Esophagus muscularis mucosa (tissue), 4 donors: ENCODE results near the gene PTPN1. TPM values are rescaled to one million over a fixed set of nuclear protein-coding genes. Genes with fewer than 3 reads are reported as not detected.

ENCODE experiments used
- DNase-seq: peaks from one replicate; pipeline ENCODE4 v3.0.0-alpha.2; 2017; ENCODE audit errors: extremely low spot score
- H3K27ac ChIP-seq, 4 donors: fragments of 200-600 bp; sonication (generic); replicated peaks in 1 of 4; 1 replicate in 3 of 4; 2 replicates in 1 of 4; pipeline ENCODE4 v1.5.1; 2016 to 2019; ENCODE audit warnings: mild to moderate bottlenecking in 1 of 4
- H3K27me3 ChIP-seq, 4 donors: fragments of 200-600 bp; sonication (generic); one replicate each; pipeline versions ENCODE4 v1.5.1 to v1.6.0; 2016 to 2019
- H3K36me3 ChIP-seq, 4 donors: fragments of 200-600 bp; sonication (generic); one replicate each; pipeline ENCODE4 v1.5.1; 2016 to 2019
- H3K4me1 ChIP-seq, 4 donors: fragments of 200-600 bp; sonication (generic); one replicate each; pipeline ENCODE4 v1.5.1; 2016 to 2019
- H3K4me3 ChIP-seq, 4 donors: fragments of 200-600 bp; sonication (generic); 1 replicate in 2 of 4; 2 replicates in 2 of 4; pipeline ENCODE4 v1.5.1; 2016 to 2019; ENCODE audit warnings: mild to moderate bottlenecking in 4 of 4, moderate library complexity in 1 of 4
- H3K9me3 ChIP-seq, 4 donors: fragments of 200-600 bp; sonication (generic); 1 replicate in 3 of 4; 2 replicates in 1 of 4; pipeline ENCODE4 v1.5.1; 2016 to 2019
- EP300 ChIP-seq: sonication (generic); formaldehyde crosslinking; IDR thresholded peaks from one replicate; pipeline ENCODE4 v1.6.1; 2017; ENCODE audit warnings: antibody characterized with exemption
- POLR2A ChIP-seq: fragments of 450-650 bp; IDR thresholded peaks from one replicate; pipeline ENCODE4 v1.6.1; 2017; ENCODE audit warnings: antibody characterized with exemption, moderate library complexity, mild to moderate bottlenecking, low read depth
- POLR2AphosphoS5 ChIP-seq, 2 donors: sonication (generic); formaldehyde crosslinking; IDR thresholded peaks; one replicate each; pipeline ENCODE4 v1.6.1; 2017; ENCODE audit warnings: antibody characterized with exemption in 2 of 2
- WGBS: methylation state at CpG from one replicate; pipeline ENCODE4 v1.1.5; 2018; 5-methylcytosine and 5-hydroxymethylcytosine counted together
- intact Hi-C: fragments of 100-400 bp; cut with DNase I; formaldehyde crosslinking; loops from one replicate; pipeline ENCODE4 v1.15.1; 2023
- total RNA-seq, 4 donors: library from RNA; depleted of rRNA; stranded (reverse); fragments of >200 nt; gene quantifications; one replicate each; pipeline versions ENCODE4 v1.1.0 to v1.2.1, GENCODE V29; 2016
- TF ChIP-seq, protein P1 (sequence below), 3 experiments: fragments of 200-600 bp in 2 of 3; fragments of 450-650 bp in 1 of 3; sonication (generic) in 2 of 3; IDR thresholded peaks; one replicate each; pipeline ENCODE4 v1.5.1; 2017 to 2019; ENCODE audit warnings: antibody characterized with exemption in 3 of 3, mild to moderate bottlenecking in 2 of 3, moderate library complexity in 1 of 3

The PTPN1 gene
- total RNA-seq, 4 donors from 2014 or later = 21.2 to 49.0 (median 41.0) TPM

DNA sequence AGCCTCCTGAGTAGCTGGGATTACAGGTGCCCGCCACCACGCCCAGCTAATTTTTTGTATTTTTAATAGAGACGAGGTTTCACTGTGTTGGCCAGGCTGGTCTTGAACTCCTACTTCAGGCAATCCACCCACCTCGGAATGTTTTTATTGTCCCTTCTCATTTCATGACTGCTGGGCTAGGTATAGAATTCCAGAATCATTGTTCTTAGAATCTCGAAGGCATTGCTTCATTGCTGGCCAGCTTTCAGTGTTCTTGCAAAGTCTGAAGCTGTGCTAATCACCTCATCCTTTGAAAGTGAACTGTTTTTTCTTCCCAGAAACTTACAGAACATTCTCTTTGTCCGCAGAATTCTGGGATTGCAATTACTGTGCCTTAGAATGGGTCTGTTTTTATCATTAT is 49.0 kb downstream of the PTPN1 start:
- no peaks in the 10 kb centered on the region for H3K27me3 ChIP-seq
- no peak for DNase-seq
- TF ChIP-seq POLR2A = no peak
- no peak for TF ChIP-seq POLR2AphosphoS5 (IDR thresholded peaks at IDR 0.05)
- TF ChIP-seq EP300 = no peak
- H3K4me3 ChIP-seq = no peak overlapping the region
- 95% methylated on average over 6 of the region's 6 CpGs for WGBS
- no peaks in the 10 kb centered on the region for H3K9me3 ChIP-seq
- intact Hi-C loops = no loop called here
- H3K36me3 ChIP-seq = peaks cover 0 to 26% (median 10%) of the 10 kb centered on the region in 4 donors
- H3K27ac ChIP-seq = no peak overlapping the region
- peaks cover 25 to 48% (median 39%) of the 10 kb centered on the region in 4 donors for H3K4me1 ChIP-seq

DNA sequence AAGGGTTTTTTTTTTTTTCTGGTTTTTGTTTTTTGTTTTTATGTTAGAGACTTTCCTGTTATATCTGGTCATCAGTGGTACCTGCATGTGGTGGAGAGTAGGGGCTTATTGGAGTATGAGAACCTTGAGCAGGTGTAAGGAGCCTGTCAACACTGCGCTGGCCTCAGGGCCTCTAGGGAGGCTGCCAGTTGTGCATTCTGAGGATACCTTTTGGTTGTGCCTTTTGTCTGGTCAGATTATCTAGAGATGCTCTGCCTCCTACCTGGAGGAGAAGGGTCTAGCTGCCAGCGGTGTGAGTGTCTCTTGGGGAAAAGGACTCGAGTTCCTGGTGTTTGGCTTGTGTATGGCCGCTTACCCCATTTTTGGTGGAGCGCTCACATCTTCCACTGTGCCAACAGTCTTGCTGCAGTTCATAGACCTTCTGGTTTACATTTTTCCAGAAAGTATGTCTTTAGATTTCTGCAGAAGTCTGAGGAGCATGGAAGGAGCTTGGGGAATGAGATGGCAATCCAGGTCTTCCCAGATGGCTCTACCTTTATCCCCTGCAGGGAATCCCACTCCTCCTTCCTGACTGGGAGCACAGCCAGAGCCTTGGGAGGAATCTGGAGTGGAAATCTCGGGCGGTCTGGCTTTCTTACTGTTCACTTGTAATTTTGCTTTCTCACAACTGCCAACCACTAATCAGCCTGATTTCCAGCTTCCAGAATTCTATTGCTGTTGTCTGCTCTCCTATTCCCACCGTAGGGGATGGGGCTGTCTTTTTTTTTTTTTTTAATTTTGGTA is 49.9 kb downstream of the PTPN1 start:
- Histone ChIP-seq H3K27me3 (no peaks in the 10 kb centered on the region), H3K9me3 (no peaks in the 10 kb centered on the region), H3K36me3 (peaks cover 0 to 31% (median 11%) of the 10 kb centered on the region in 4 donors), H3K27ac (peak overlapping the region in 1 of 4 donors; percentile 80), H3K4me1 (peaks cover 25 to 55% (median 46%) of the 10 kb centered on the region in 4 donors), H3K4me3 (no peak overlapping the region)
- intact Hi-C loops = no loop called here
- TF ChIP-seq EP300 = no peak
- TF ChIP-seq POLR2A = no peak
- WGBS = 72% methylated on average over 8 of the region's 8 CpGs
- DNase-seq = no peak

DNA sequence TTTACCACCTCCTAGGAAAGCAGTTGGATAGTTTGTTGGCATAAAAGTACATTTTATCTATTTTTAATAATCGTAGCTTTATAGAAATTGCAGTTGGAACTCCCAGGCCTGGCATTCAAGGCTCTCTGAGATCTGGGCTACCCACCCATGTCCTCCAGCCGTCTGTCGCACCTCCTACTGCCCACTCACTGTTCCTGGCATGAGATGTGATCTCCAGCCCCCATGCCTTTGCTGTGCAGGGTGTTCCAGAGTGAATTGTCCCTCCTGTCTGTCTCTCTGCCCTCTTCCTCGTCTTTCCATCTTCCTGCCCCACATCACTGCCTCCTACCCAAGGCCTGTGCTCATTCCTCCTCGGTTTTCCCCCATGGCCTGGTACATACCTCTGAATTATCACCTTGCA is 50.7 kb downstream of the PTPN1 start:
- Histone ChIP-seq H3K36me3 (peaks cover 0 to 34% (median 13%) of the 10 kb centered on the region in 4 donors), H3K27me3 (no peaks in the 10 kb centered on the region), H3K4me3 (no peak overlapping the region), H3K9me3 (no peaks in the 10 kb centered on the region), H3K4me1 (peaks cover 25 to 61% (median 52%) of the 10 kb centered on the region in 4 donors), H3K27ac (peak overlapping the region; percentile 75 to 80 (median 77))
- WGBS = 76% methylated on average over 5 of the region's 5 CpGs
- DNase-seq = no peak
- TF ChIP-seq, protein P1, sequence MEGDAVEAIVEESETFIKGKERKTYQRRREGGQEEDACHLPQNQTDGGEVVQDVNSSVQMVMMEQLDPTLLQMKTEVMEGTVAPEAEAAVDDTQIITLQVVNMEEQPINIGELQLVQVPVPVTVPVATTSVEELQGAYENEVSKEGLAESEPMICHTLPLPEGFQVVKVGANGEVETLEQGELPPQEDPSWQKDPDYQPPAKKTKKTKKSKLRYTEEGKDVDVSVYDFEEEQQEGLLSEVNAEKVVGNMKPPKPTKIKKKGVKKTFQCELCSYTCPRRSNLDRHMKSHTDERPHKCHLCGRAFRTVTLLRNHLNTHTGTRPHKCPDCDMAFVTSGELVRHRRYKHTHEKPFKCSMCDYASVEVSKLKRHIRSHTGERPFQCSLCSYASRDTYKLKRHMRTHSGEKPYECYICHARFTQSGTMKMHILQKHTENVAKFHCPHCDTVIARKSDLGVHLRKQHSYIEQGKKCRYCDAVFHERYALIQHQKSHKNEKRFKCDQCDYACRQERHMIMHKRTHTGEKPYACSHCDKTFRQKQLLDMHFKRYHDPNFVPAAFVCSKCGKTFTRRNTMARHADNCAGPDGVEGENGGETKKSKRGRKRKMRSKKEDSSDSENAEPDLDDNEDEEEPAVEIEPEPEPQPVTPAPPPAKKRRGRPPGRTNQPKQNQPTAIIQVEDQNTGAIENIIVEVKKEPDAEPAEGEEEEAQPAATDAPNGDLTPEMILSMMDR (IDR thresholded peaks at IDR 0.05) = no peak
- TF ChIP-seq POLR2AphosphoS5 (IDR thresholded peaks at IDR 0.05) (no peak), EP300 (no peak), POLR2A (no peak)
- intact Hi-C loops = no loop called here

DNA sequence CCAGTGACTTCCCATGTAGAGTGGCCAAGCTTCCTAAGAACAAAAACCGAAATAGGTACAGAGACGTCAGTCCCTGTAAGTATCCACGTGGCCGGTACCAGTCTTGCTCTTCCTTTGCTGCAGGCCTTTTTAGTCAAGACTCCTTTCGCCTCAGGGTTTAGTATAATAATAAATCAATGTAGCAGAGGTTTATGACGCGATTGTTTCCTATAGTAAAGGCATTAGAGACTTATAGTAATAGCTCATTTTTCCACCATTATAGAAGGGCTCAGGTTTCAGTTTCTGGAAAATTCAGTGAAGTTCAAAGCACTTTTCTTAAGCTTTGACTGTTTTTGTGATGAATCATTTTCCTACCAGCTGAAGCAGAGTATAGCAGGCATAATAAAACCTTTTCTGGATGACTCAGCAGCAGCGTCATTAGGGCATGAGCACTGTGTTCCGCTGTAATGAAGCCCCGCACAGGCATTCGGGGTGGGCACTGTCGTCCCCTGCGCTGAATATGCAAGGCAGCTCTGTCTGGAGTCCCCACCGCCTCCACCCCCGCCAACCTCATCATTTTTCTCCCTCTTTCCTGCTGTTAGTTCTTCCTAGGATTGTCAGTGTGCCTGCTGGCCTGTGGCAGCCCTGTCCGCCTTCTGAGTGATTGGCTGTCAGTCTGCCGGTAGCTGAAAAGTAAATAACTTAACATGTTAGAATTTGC is 51.3 kb downstream of the PTPN1 start:
- H3K27me3 ChIP-seq = no peaks in the 10 kb centered on the region
- intact Hi-C loops = no loop called here
- TF ChIP-seq, protein P1 (IDR thresholded peaks at IDR 0.05) = no peak
- TF ChIP-seq POLR2AphosphoS5 (IDR thresholded peaks at IDR 0.05) (peak; percentile 21 to 54), POLR2A (no peak), EP300 (no peak)
- H3K9me3 ChIP-seq = no peaks in the 10 kb centered on the region
- DNase-seq = no peak
- H3K4me1 ChIP-seq = peaks cover 25 to 68% (median 56%) of the 10 kb centered on the region in 4 donors
- H3K4me3 ChIP-seq = no peak overlapping the region
- 66% methylated on average over 17 of the region's 17 CpGs for WGBS
- H3K36me3 ChIP-seq = peaks cover 0 to 34% (median 16%) of the 10 kb centered on the region in 4 donors
- peak overlapping the region; percentile 75 to 80 (median 77) for H3K27ac ChIP-seq

DNA sequence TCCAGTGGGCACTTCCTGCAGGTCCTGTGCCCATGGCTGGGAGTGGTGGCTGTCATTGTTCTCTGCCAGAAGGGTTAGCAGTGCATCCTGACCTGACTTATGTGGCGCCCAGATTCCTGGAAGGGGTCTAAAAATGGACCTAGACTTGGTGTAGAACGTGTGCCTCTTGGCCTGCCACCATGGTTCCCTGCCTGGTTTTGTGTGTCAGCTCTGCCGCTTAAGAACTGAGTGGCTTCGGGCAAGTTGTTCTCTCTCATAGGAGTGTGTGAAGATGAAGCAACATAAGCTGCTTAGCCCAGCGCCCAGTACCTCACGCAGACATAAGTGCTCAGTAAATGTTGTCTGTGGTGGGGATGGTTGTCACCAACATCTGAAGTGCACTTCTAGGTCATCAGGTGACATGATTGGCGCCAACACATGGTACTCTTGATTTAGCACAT is 52.1 kb downstream of the PTPN1 start:
- H3K36me3 ChIP-seq = peaks cover 0 to 41% (median 19%) of the 10 kb centered on the region in 4 donors
- intact Hi-C loops = no loop called here
- 90% methylated on average over 5 of the region's 7 CpGs for WGBS
- no peak overlapping the region for H3K4me3 ChIP-seq
- H3K27me3 ChIP-seq = no peaks in the 10 kb centered on the region
- no peak for DNase-seq
- peaks cover 25 to 70% (median 56%) of the 10 kb centered on the region in 4 donors for H3K4me1 ChIP-seq
- peak overlapping the region; percentile 75 to 80 (median 77) for H3K27ac ChIP-seq
- no peak for TF ChIP-seq EP300
- TF ChIP-seq, protein P1 (IDR thresholded peaks at IDR 0.05) = no peak
- no peak for TF ChIP-seq POLR2AphosphoS5 (IDR thresholded peaks at IDR 0.05)
- TF ChIP-seq POLR2A = no peak
- no peaks in the 10 kb centered on the region for H3K9me3 ChIP-seq
